ENCODE results near the gene ABCC5.

DNA sequence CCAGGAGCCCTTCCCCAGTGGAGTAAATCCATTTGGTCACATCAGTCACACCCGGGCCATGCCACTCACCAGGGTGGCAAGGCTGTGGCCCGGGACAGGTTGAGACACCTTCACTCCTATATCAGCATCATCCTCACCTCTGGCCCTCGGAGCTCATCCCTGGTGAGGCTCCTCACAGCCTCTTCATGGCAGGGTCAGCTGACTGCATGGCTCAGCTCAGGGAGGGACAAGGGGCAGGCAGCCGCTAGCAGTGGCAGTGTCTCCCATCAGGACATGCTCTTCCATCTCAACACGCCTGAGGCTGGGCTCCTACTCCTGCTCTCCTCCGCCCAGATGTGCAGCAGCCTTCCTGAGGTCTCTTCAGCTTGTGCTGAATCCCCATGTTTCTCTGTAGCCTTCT lies 106.6 kb downstream of the ABCC5 start:
- TF ChIP-seq CTCF (conservative IDR thresholded peaks at IDR 0.05; ENCODE audit: low read length) (no peak), EZH2phosphoT487 (IDR thresholded peaks at IDR 0.05; ENCODE audit: borderline replicate concordance) (no peak)

All from Loucy (cell line).